Putamen (tissue), 1 donor: ENCODE measurements around the gene AMDHD2.

Experiments used
- DNase-seq: peaks from one replicate; pipeline ENCODE4 v3.0.0-alpha.2; 2016; ENCODE audit warnings: low spot score

The AMDHD2 gene

GRCh38 chr16:2483939-2484897 is 36.0 kb upstream of the AMDHD2 start:
- DNase-seq, result no peak

GRCh38 chr16:2484898-2485508 is 35.2 kb upstream of the AMDHD2 start:
- DNase-seq, result no peak

- DNase-seq, result no peak
Observed at GRCh38 chr16:2485811-2486507, 34.2 kb upstream of the AMDHD2 start.

GRCh38 chr16:2486645-2487516 is 33.3 kb upstream of the AMDHD2 start:
- peak; percentile 50 for DNase-seq

- DNase-seq, result no peak
Observed at GRCh38 chr16:2487517-2487842, 32.7 kb upstream of the AMDHD2 start.

GRCh38 chr16:2487903-2488531 is 32.2 kb upstream of the AMDHD2 start:
- no peak for DNase-seq

- no peak for DNase-seq
Observed at GRCh38 chr16:2489581-2489980, 30.6 kb upstream of the AMDHD2 start.

GRCh38 chr16:2490190-2491105 is 29.7 kb upstream of the AMDHD2 start:
- no peak for DNase-seq

- DNase-seq, result no peak
Observed at GRCh38 chr16:2492292-2492691, 27.9 kb upstream of the AMDHD2 start.

GRCh38 chr16:2493605-2494004 is 26.6 kb upstream of the AMDHD2 start:
- DNase-seq, result no peak

GRCh38 chr16:2494616-2495015 is 25.6 kb upstream of the AMDHD2 start:
- DNase-seq, result no peak

GRCh38 chr16:2495041-2495440 is 25.1 kb upstream of the AMDHD2 start:
- DNase-seq, result no peak

GRCh38 chr16:2496223-2497115 is 23.7 kb upstream of the AMDHD2 start:
- no peak for DNase-seq

GRCh38 chr16:2497116-2497630 is 23.0 kb upstream of the AMDHD2 start:
- DNase-seq, result no peak

GRCh38 chr16:2497695-2498484 is 22.3 kb upstream of the AMDHD2 start:
- no peak for DNase-seq

- DNase-seq, result no peak
Observed at GRCh38 chr16:2498531-2499253, 21.5 kb upstream of the AMDHD2 start.

GRCh38 chr16:2499454-2499853 is 20.7 kb upstream of the AMDHD2 start:
- no peak for DNase-seq
